PC-9 (cell line): ENCODE results near the gene CEP192. TPM values are rescaled to one million over a fixed set of nuclear protein-coding genes. Genes with fewer than 3 reads are reported as not detected.
A peak's percentile ranks its signal among the peaks of the same experiment; 100 is the strongest.
"Not testable (repeated sequence)": the region's sequence is repeated elsewhere in the genome, so short reads cannot be mapped to it uniquely, and the experiment has no call there.

ENCODE experiments used
- BruUV-seq: library from RNA; stranded (reverse); fragments of 400-500 nt; replicated peaks from 2 replicates; lab custom pipeline; 2021; lab: Mats Ljungman, UMichigan
- CTCF ChIA-PET: fragments of 300-600 bp; sonication (Branson Sonifier 250); formaldehyde crosslinking; loops from one replicate; lab custom pipeline; 2022; ENCODE audit warnings: antibody characterized with exemption; lab: Charles Lee
- POLR2A ChIA-PET: fragments of 300-600 bp; sonication (Branson Sonifier 250); formaldehyde crosslinking; loops from one replicate; lab custom pipeline; 2022; ENCODE audit warnings: antibody characterized with exemption; ENCODE audit not compliant: unreplicated experiment; lab: Charles Lee
- DNase-seq, 2 experiments: peaks; one replicate each; pipeline versions ENCODE4 v3.0.0 to v3.0.0-alpha.2; 2015 to 2022; ENCODE audit warnings: mixed read lengths in 1 of 2
- H2AFZ ChIP-seq: fragments of 200-600 bp; sonication (generic); 2 replicates; pipeline ENCODE4 v1.8.1; 2017; ENCODE audit warnings: antibody characterized with exemption
- H3F3A ChIP-seq: fragments of 200-600 bp; sonication (generic); 2 replicates; pipeline ENCODE4 v1.8.1; 2017; ENCODE audit warnings: antibody characterized with exemption, mild to moderate bottlenecking, low read depth; ENCODE audit not compliant: insufficient read depth
- H3K27ac ChIP-seq: fragments of 200-600 bp; sonication (generic); 2 replicates; pipeline ENCODE4 v1.6.1; 2016; ENCODE audit warnings: mixed run types
- H3K27me3 ChIP-seq: fragments of 200-600 bp; sonication (generic); 2 replicates; pipeline ENCODE4 v1.6.1; 2016; ENCODE audit warnings: low read depth, mixed run types; ENCODE audit not compliant: insufficient read depth
- H3K36me3 ChIP-seq: fragments of 200-600 bp; sonication (generic); 2 replicates; pipeline ENCODE4 v1.6.1; 2016; ENCODE audit warnings: low read depth, mixed run types
- H3K4me1 ChIP-seq: fragments of 200-600 bp; sonication (generic); replicated peaks from 2 replicates; pipeline ENCODE4 v1.6.1; 2016; ENCODE audit warnings: mixed run types; ENCODE audit not compliant: insufficient read depth
- H3K4me2 ChIP-seq: fragments of 200-600 bp; sonication (generic); 2 replicates; pipeline ENCODE4 v1.6.1; 2017; ENCODE audit warnings: mixed run types
- H3K4me3 ChIP-seq: fragments of 200-600 bp; sonication (generic); 2 replicates; pipeline ENCODE4 v1.6.1; 2016; ENCODE audit warnings: mixed run types
- H3K79me2 ChIP-seq: fragments of 200-600 bp; sonication (generic); 2 replicates; pipeline ENCODE4 v1.6.1; 2017; ENCODE audit warnings: low read depth, mixed run types
- H3K9me2 ChIP-seq: fragments of 200-600 bp; sonication (generic); 2 replicates; pipeline ENCODE4 v1.8.1; 2017; ENCODE audit warnings: mild to moderate bottlenecking; ENCODE audit not compliant: insufficient read depth
- H3K9me3 ChIP-seq: fragments of 200-600 bp; sonication (generic); 2 replicates; pipeline ENCODE4 v1.8.1; 2016; ENCODE audit warnings: low read depth; ENCODE audit not compliant: insufficient read depth
- H4K20me1 ChIP-seq: fragments of 200-600 bp; sonication (generic); 2 replicates; pipeline ENCODE4 v1.8.1; 2017; ENCODE audit not compliant: insufficient read depth
- EZH2 ChIP-seq: fragments of 200-600 bp; sonication (generic); IDR thresholded peaks from 2 replicates; pipeline ENCODE4 v1.8.0; 2017; ENCODE audit warnings: antibody characterized with exemption, low read depth
- intact Hi-C: fragments of 100-400 bp; cut with micrococcal nuclease; formaldehyde crosslinking; loops from one replicate; pipeline ENCODE4 v1.10.0; 2022; ENCODE audit not compliant: unreplicated experiment
- total RNA-seq: library from RNA; stranded (reverse); gene quantifications from 2 replicates; pipeline ENCODE4 v1.2.3, GENCODE V29; 2021
- TF ChIP-seq, protein P1 (sequence below): fragments of 200-600 bp; sonication (generic); conservative IDR thresholded peaks from 2 replicates; pipeline ENCODE4 v1.6.1; 2017; ENCODE audit warnings: mixed run types, antibody characterized with exemption, mild to moderate bottlenecking, moderate library complexity

Gene CEP192
- total RNA-seq, 1 experiment from 2014 or later: 44.9 TPM

DNA sequence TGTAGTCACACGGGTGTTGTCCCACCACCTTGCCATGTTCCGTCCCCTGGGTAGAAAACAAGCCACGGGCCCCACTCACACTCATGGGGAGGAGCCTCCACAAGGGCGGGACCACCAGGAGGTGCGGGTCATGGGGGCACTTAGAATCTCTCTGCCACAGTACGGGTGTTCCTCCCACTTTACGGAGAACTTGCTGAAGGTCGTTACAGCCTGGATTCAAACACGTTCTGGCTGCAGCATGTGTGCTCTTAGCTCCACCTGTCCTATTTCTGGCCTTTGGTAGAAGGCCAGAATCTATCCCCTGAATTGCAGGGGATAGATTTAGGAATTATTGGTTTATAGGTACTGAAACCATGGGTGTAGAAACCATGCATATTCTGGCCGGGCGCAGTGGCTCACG is 14.9 kb upstream of the CEP192 start:
- no TSS peak for BruUV-seq
- H3K79me2 ChIP-seq: peaks cover 5% of the 10 kb centered on the region; the same call in 1 of the 2 replicates
- no peaks in the 10 kb centered on the region for H3K4me1 ChIP-seq
- no peaks in the 10 kb centered on the region for H3K27me3 ChIP-seq
- TF ChIP-seq, protein P1, sequence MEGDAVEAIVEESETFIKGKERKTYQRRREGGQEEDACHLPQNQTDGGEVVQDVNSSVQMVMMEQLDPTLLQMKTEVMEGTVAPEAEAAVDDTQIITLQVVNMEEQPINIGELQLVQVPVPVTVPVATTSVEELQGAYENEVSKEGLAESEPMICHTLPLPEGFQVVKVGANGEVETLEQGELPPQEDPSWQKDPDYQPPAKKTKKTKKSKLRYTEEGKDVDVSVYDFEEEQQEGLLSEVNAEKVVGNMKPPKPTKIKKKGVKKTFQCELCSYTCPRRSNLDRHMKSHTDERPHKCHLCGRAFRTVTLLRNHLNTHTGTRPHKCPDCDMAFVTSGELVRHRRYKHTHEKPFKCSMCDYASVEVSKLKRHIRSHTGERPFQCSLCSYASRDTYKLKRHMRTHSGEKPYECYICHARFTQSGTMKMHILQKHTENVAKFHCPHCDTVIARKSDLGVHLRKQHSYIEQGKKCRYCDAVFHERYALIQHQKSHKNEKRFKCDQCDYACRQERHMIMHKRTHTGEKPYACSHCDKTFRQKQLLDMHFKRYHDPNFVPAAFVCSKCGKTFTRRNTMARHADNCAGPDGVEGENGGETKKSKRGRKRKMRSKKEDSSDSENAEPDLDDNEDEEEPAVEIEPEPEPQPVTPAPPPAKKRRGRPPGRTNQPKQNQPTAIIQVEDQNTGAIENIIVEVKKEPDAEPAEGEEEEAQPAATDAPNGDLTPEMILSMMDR: no peak
- no peak for TF ChIP-seq EZH2
- CTCF ChIA-PET: interaction anchor here (0.6 kb wide), 1 partner anchor 584 kb away, joined by 3 read pairs; no protein-coding TSS in a partner anchor
- no peak for DNase-seq
- H3K4me2 ChIP-seq: no peak overlapping the region
- H3K9me3 ChIP-seq: no peaks in the 10 kb centered on the region
- H2AFZ ChIP-seq: no peak overlapping the region
- no peaks in the 10 kb centered on the region for H3F3A ChIP-seq
- H3K27ac ChIP-seq: no peak overlapping the region
- no peak overlapping the region for H3K4me3 ChIP-seq
- intact Hi-C loops: no loop called here
- H3K36me3 ChIP-seq: peaks cover 10% of the 10 kb centered on the region
- H4K20me1 ChIP-seq: peaks cover 3% of the 10 kb centered on the region; the same call in 1 of the 2 replicates
- POLR2A ChIA-PET: interaction anchor here (0.6 to 0.7 kb wide), 2 partner anchors 15 to 599 kb away, joined by 3 to 6 read pairs; partner anchors contain the start of gene CEP192
- H3K9me2 ChIP-seq: no peaks in the 10 kb centered on the region

DNA sequence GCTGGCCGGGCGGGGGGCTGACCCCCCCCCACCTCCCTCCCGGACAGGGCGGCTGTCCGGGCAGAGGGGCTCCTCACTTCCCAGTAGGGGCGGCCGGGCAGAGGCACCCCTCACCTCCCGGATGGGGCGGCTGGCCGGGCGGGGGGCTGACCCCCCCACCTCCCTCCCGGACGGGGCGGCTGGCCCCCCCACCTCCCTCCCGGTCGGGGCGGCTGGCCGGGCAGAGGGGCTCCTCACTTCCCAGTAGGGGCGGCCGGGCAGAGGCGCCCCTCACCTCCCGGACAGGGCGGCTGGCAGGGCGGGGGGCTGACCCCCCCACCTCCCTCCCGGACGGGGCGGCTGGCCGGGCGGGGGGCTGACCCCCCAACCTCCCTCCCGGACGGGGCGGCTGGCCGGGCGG is 11.1 kb upstream of the CEP192 start:
- H3K4me2 ChIP-seq, H3K9me3 ChIP-seq, H4K20me1 ChIP-seq, DNase-seq, CTCF ChIA-PET, H3K27ac ChIP-seq, H3K27me3 ChIP-seq, POLR2A ChIA-PET, H3F3A ChIP-seq, BruUV-seq, intact Hi-C loops, H3K9me2 ChIP-seq, H3K4me3 ChIP-seq, H2AFZ ChIP-seq, H3K4me1 ChIP-seq, H3K79me2 ChIP-seq: not testable (repeated sequence)
- peaks cover 20% of the 10 kb centered on the region for H3K36me3 ChIP-seq

DNA sequence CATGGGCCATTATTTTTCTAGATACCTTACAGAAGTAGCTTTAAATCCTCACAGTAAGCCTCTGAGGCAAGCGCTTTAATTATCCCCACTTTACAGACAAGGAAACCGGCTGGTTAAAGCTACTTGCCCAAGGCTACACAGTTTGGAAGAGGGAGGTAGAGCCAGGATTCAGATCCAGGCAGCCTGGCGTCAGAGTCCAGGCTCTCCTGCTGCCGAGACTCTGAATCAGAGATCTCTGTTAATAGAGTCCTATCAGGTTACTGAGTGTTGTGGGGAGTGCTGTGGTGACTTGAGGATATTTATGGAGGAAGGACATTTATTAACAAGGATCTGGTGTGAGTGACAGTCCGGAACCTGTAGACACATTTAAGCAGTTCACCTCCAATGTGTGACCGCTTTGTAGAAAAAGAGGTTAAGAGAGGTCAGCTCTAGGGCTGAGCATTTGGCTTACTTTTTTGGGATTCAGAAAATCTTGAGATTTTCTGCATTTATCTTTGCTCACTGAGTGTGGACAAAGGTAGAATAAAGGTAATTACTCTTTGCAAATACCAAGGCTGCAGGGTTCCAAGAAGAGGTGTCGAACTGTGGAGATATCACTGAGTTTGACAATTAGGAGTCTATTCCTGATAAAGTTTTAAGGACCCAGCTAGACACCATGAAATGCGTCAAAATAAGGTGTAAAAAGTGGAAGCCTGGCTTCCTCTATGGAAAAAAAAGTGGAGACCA is 1.6 kb upstream of the CEP192 start:
- ChIA-PET CTCF (interaction anchor here (0.7 kb wide), 1 partner anchor 68 kb away, joined by 3 read pairs; no protein-coding TSS in a partner anchor), POLR2A (interaction anchor here (0.5 to 0.6 kb wide), 2 partner anchors 321 to 605 kb away, joined by 4 to 6 read pairs; no protein-coding TSS in a partner anchor)
- peaks cover 9% of the 10 kb centered on the region; the same call in 1 of the 2 replicates for H3K36me3 ChIP-seq
- peaks cover 33% of the 10 kb centered on the region for H3K79me2 ChIP-seq
- H3K27me3 ChIP-seq: no peaks in the 10 kb centered on the region
- DNase-seq: no peak
- H3K4me3 ChIP-seq: peak overlapping the region; percentile 83; the same call in 1 of the 2 replicates
- TF ChIP-seq, protein P1: no peak
- TF ChIP-seq EZH2: no peak
- no TSS peak for BruUV-seq
- no peaks in the 10 kb centered on the region for H3K9me3 ChIP-seq
- peaks cover 26% of the 10 kb centered on the region for H3K4me1 ChIP-seq
- peaks cover 53% of the 10 kb centered on the region for H3F3A ChIP-seq
- intact Hi-C loops: no loop called here
- no peaks in the 10 kb centered on the region; the same call in 1 of the 2 replicates for H4K20me1 ChIP-seq
- peak overlapping the region; percentile 77 for H3K27ac ChIP-seq
- H2AFZ ChIP-seq: peak overlapping the region; percentile 92; the same call in 1 of the 2 replicates
- peak overlapping the region; percentile 95 for H3K4me2 ChIP-seq
- H3K9me2 ChIP-seq: no peaks in the 10 kb centered on the region
